HG03575 (cell line): Measurements from ENCODE around the gene ABCC4.
A peak's percentile ranks its signal among the peaks of the same experiment; 100 is the strongest.

ENCODE experiments used
- ATAC-seq: cut with Tn5 transposase; IDR thresholded peaks from one replicate; pipeline ENCODE4 v1.9.1; 2021; ENCODE audit not compliant: unreplicated experiment, insufficient number of reproducible peaks, low FRiP score; ENCODE audit errors: extremely low read depth

The ABCC4 gene

GRCh38 chr13:95262837-95263384 lies 38.3 kb downstream of the ABCC4 start:
- ATAC-seq = no peak

- ATAC-seq = no peak
These were observed 39.3 kb downstream of the ABCC4 start for GRCh38 chr13:95261956-95262355.

GRCh38 chr13:95260031-95260525 lies 41.2 kb downstream of the ABCC4 start:
- peak; percentile 34 for ATAC-seq

GRCh38 chr13:95258619-95259194 lies 42.5 kb downstream of the ABCC4 start:
- ATAC-seq = no peak

GRCh38 chr13:95258098-95258497 lies 43.2 kb downstream of the ABCC4 start:
- no peak for ATAC-seq

- no peak for ATAC-seq
These were observed 45.2 kb downstream of the ABCC4 start for GRCh38 chr13:95256091-95256490.

- no peak for ATAC-seq
These were observed 46.0 kb downstream of the ABCC4 start for GRCh38 chr13:95255072-95255732.

GRCh38 chr13:95254339-95254738 lies 46.9 kb downstream of the ABCC4 start:
- no peak for ATAC-seq

- ATAC-seq = no peak
These were observed 48.2 kb downstream of the ABCC4 start for GRCh38 chr13:95253033-95253432.

- ATAC-seq = no peak
These were observed 49.6 kb downstream of the ABCC4 start for GRCh38 chr13:95251641-95252040.

- no peak for ATAC-seq
These were observed 50.3 kb downstream of the ABCC4 start for GRCh38 chr13:95250961-95251360.

GRCh38 chr13:95248953-95249352 lies 52.3 kb downstream of the ABCC4 start:
- ATAC-seq = no peak

- no peak for ATAC-seq
These were observed 53.4 kb downstream of the ABCC4 start for GRCh38 chr13:95247852-95248251.

- no peak for ATAC-seq
These were observed 54.1 kb downstream of the ABCC4 start for GRCh38 chr13:95247171-95247570.

- no peak for ATAC-seq
These were observed 54.8 kb downstream of the ABCC4 start for GRCh38 chr13:95246292-95247082.

- ATAC-seq = no peak
These were observed 56.2 kb downstream of the ABCC4 start for GRCh38 chr13:95245071-95245470.

GRCh38 chr13:95243207-95243606 lies 58.0 kb downstream of the ABCC4 start:
- no peak for ATAC-seq

- ATAC-seq = no peak
These were observed 59.9 kb downstream of the ABCC4 start for GRCh38 chr13:95241321-95241720.

GRCh38 chr13:95239283-95239682 lies 62.0 kb downstream of the ABCC4 start:
- no peak for ATAC-seq
